ENCODE results near the gene METTL24. TPM values are rescaled to one million over a fixed set of nuclear protein-coding genes. Genes with fewer than 3 reads are reported as not detected.

Gene METTL24
- total RNA-seq, 1 experiment from 2014 or later, result 0.61 TPM

- no CpG with 5 or more reads among the region's 8 CpGs for WGBS (ENCODE audit: extremely low coverage, insufficient read length, low lambda C conversion rate)
- Histone ChIP-seq H4K20me1 (ENCODE audit: control insufficient read depth, insufficient read depth, insufficient read length) (no peaks in the 10 kb centered on the region), H2AK5ac (ENCODE audit: insufficient read length, low read length) (no peak overlapping the region), H3K4ac (ENCODE audit: low read depth, low read length) (no peak overlapping the region), H4K5ac (ENCODE audit: insufficient read length, low read depth, low read length) (no peak overlapping the region), H4K91ac (ENCODE audit: insufficient read length, low read depth, low read length) (no peak overlapping the region), H3K14ac (ENCODE audit: insufficient read depth, low read length) (no peak overlapping the region), H3K23me2 (ENCODE audit: insufficient read length, low read depth, low read length, poor library complexity, severe bottlenecking) (no peaks in the 10 kb centered on the region), H3K4me2 (ENCODE audit: insufficient read depth, insufficient read length, low read length) (no peak overlapping the region), H2BK5ac (ENCODE audit: insufficient read length, low read length) (no peak overlapping the region), H3K23ac (ENCODE audit: insufficient read length, low read depth, low read length) (no peak overlapping the region), H3K27me3 (ENCODE audit: insufficient read depth, low read length) (no peaks in the 10 kb centered on the region), H3K9me3 (ENCODE audit: control insufficient read depth, low read depth, low read length) (no peaks in the 10 kb centered on the region), H2BK20ac (ENCODE audit: low read depth, low read length, poor library complexity, severe bottlenecking) (no peak overlapping the region), H3K27ac (ENCODE audit: insufficient read length, low read depth, low read length) (no peak overlapping the region), H3K79me2 (ENCODE audit: insufficient read depth, low read length) (no peaks in the 10 kb centered on the region), H3K9ac (ENCODE audit: extremely low read depth, insufficient read length, low read length) (no peak overlapping the region), H3K79me1 (ENCODE audit: insufficient read depth, low read depth, low read length, poor library complexity, severe bottlenecking) (no peaks in the 10 kb centered on the region), H3K56ac (ENCODE audit: insufficient read length, low read depth, low read length) (no peak overlapping the region), H3T11ph (ENCODE audit: low read length) (no peak overlapping the region), H2BK12ac (ENCODE audit: insufficient read length, low read depth, low read length) (no peak overlapping the region), H2AFZ (ENCODE audit: low read length) (no peak overlapping the region), H3K18ac (ENCODE audit: insufficient read length, low read depth, low read length) (no peak overlapping the region), H2BK15ac (ENCODE audit: low read depth, low read length) (no peak overlapping the region), H4K8ac (replicated peaks; ENCODE audit: insufficient read length, low read depth, low read length) (no peak overlapping the region), H2BK120ac (ENCODE audit: low read depth, low read length, poor library complexity, severe bottlenecking) (no peak overlapping the region), H3K4me1 (ENCODE audit: insufficient read depth, low read length) (no peaks in the 10 kb centered on the region)
- H3K27me3 Mint-ChIP-seq (ENCODE audit: low read depth), result no peaks in the 10 kb centered on the region; the same call in 1 of the 2 replicates
- no peaks in the 10 kb centered on the region; a peak in 1 of 4 replicates for H3K4me1 Mint-ChIP-seq
- no peaks in the 10 kb centered on the region for H3K36me3 Mint-ChIP-seq (ENCODE audit: insufficient read depth in 1 of 3, low read depth in 3 of 3)
- no peak for DNase-seq
- no peak overlapping the region for H3K4me3 Mint-ChIP-seq
- TF ChIP-seq CTCF (conservative IDR thresholded peaks at IDR 0.05), result no peak
- H3K27ac Mint-ChIP-seq, result no peak overlapping the region
- H3K9me3 Mint-ChIP-seq, result no peaks in the 10 kb centered on the region
Observed at GRCh38 chr6:110404607-110405006, 46.5 kb upstream of the METTL24 start.

Data from H9 (cell line).